HepG2 (cell line): Measurements from ENCODE around the gene RBM45. TPM values are rescaled to one million over a fixed set of nuclear protein-coding genes. Genes with fewer than 3 reads are reported as not detected.

Experiments
- ARNT ChIP-seq: fragments of 450-650 bp; IDR thresholded peaks from 2 replicates; pipeline ENCODE4 v1.6.1; 2017
- CHD4 ChIP-seq: fragments of 200-600 bp; sonication (generic); IDR thresholded peaks from 2 replicates; pipeline ENCODE4 v1.7.0; 2017; ENCODE audit warnings: mild to moderate bottlenecking, low read length, borderline replicate concordance
- DBP ChIP-seq: sonication (generic); formaldehyde crosslinking; IDR thresholded peaks from 2 replicates; pipeline ENCODE4 v1.4.0; 2020; ENCODE audit warnings: missing genetic modification reagents; ENCODE audit errors: not compliant biosample characterization
- FOSL1 ChIP-seq: sonication (generic); formaldehyde crosslinking; IDR thresholded peaks from 2 replicates; pipeline ENCODE4 v1.9.0; 2021; ENCODE audit warnings: missing genetic modification reagents, borderline replicate concordance
- HOXA7 ChIP-seq: sonication (generic); formaldehyde crosslinking; IDR thresholded peaks from 2 replicates; pipeline ENCODE4 v1.8.1; 2022; ENCODE audit warnings: mild to moderate bottlenecking, missing genetic modification reagents, moderate library complexity
- PLRG1 ChIP-seq: fragments of 450-650 bp; conservative IDR thresholded peaks from 2 replicates; pipeline ENCODE4 v1.6.1; 2016
- POGZ ChIP-seq: sonication (generic); formaldehyde crosslinking; IDR thresholded peaks from 2 replicates; pipeline ENCODE4 v1.4.0; 2020; ENCODE audit warnings: mild to moderate bottlenecking, missing genetic modification reagents
- RERE ChIP-seq: IDR thresholded peaks from 2 replicates; pipeline ENCODE4 v1.6.1; 2016; ENCODE audit warnings: low read depth, missing genetic modification reagents, missing compliant biosample characterization
- SMARCC2 ChIP-seq: fragments of 450-650 bp; IDR thresholded peaks from 2 replicates; pipeline ENCODE4 v1.6.1; 2017; ENCODE audit warnings: antibody characterized with exemption, mild to moderate bottlenecking
- SNRNP70 ChIP-seq: fragments of 200-400 bp; formaldehyde crosslinking; IDR thresholded peaks from 2 replicates; pipeline ENCODE4 v1.6.1; 2017; ENCODE audit warnings: mild to moderate bottlenecking, low read depth, low read length, moderate library complexity
- SRSF4 ChIP-seq: fragments of 200-400 bp; formaldehyde crosslinking; IDR thresholded peaks from one replicate; pipeline ENCODE4 v1.6.1; 2018; ENCODE audit warnings: mild to moderate bottlenecking, low read depth, low read length, moderate library complexity; ENCODE audit not compliant: poor library complexity, severe bottlenecking
- ZNF10 ChIP-seq: sonication (generic); formaldehyde crosslinking; IDR thresholded peaks from 2 replicates; pipeline ENCODE4 v1.4.0; 2020; ENCODE audit warnings: mild to moderate bottlenecking, low read depth, missing genetic modification reagents, borderline replicate concordance
- ZNF143 ChIP-seq: sonication (generic); formaldehyde crosslinking; IDR thresholded peaks from 2 replicates; pipeline ENCODE4 v1.4.0; 2020; ENCODE audit warnings: missing genetic modification reagents
- ZNF256 ChIP-seq: sonication (generic); formaldehyde crosslinking; conservative IDR thresholded peaks from 2 replicates; pipeline ENCODE4 v1.4.0; 2020; ENCODE audit warnings: missing genetic modification reagents
- ZNF331 ChIP-seq: sonication (generic); formaldehyde crosslinking; IDR thresholded peaks from 2 replicates; pipeline ENCODE4 v1.4.0; 2020; ENCODE audit warnings: missing genetic modification reagents
- ZNF703 ChIP-seq: sonication (generic); formaldehyde crosslinking; IDR thresholded peaks from 2 replicates; pipeline ENCODE4 v1.5.1; 2020; ENCODE audit warnings: missing genetic modification reagents, mild to moderate bottlenecking, moderate library complexity, borderline replicate concordance
- ZNF75D ChIP-seq: sonication (generic); formaldehyde crosslinking; IDR thresholded peaks from 2 replicates; pipeline ENCODE4 v1.8.1; 2023; ENCODE audit warnings: missing genetic modification reagents, mild to moderate bottlenecking, borderline replicate concordance
- ZSCAN22 ChIP-seq: sonication (generic); formaldehyde crosslinking; IDR thresholded peaks from 2 replicates; pipeline ENCODE4 v1.4.0; 2020; ENCODE audit warnings: mild to moderate bottlenecking, missing genetic modification reagents
- polyA plus RNA-seq, 8 experiments: library from polyadenylated mRNA; depleted of rRNA in 3 of 8; stranded (reverse) in 7 of 8; unstranded in 1 of 8; fragments of >200 nt; fragmentation: Illumina TruSeq in 4 of 8; extraction: Trizol in 4 of 8; gene quantifications; 2 replicates each; pipeline versions ENCODE4 v1.2.1 to v1.2.3, GENCODE V29; 2011 to 2016; ENCODE audit warnings: low read depth in 4 of 8, missing spikeins in 1 of 8, mixed read lengths in 1 of 8; ENCODE audit not compliant: insufficient read depth in 1 of 8
- total RNA-seq, 5 experiments: library from RNA; depleted of rRNA; stranded (reverse); fragments of >200 nt; fragmentation: Illumina TruSeq; extraction: Trizol; gene quantifications; 2 replicates each; pipeline ENCODE4 v1.2.3, GENCODE V29; 2016; ENCODE audit warnings: low read depth in 1 of 5
- TF ChIP-seq, protein P1 (sequence below): sonication (generic); formaldehyde crosslinking; IDR thresholded peaks from 2 replicates; pipeline ENCODE4 v1.4.0; 2020; ENCODE audit warnings: missing genetic modification reagents
- TF ChIP-seq, protein P2 (sequence below): sonication (generic); formaldehyde crosslinking; IDR thresholded peaks from 2 replicates; pipeline ENCODE4 v1.9.0; 2021; ENCODE audit warnings: missing genetic modification reagents, mild to moderate bottlenecking, borderline replicate concordance

The RBM45 gene
- total and polyA plus RNA-seq, 2 of the 13 experiments (the other 11 are each of a cell fraction or from before 2014, with no cell fraction given) = 5.7 to 25.2 TPM

DNA sequence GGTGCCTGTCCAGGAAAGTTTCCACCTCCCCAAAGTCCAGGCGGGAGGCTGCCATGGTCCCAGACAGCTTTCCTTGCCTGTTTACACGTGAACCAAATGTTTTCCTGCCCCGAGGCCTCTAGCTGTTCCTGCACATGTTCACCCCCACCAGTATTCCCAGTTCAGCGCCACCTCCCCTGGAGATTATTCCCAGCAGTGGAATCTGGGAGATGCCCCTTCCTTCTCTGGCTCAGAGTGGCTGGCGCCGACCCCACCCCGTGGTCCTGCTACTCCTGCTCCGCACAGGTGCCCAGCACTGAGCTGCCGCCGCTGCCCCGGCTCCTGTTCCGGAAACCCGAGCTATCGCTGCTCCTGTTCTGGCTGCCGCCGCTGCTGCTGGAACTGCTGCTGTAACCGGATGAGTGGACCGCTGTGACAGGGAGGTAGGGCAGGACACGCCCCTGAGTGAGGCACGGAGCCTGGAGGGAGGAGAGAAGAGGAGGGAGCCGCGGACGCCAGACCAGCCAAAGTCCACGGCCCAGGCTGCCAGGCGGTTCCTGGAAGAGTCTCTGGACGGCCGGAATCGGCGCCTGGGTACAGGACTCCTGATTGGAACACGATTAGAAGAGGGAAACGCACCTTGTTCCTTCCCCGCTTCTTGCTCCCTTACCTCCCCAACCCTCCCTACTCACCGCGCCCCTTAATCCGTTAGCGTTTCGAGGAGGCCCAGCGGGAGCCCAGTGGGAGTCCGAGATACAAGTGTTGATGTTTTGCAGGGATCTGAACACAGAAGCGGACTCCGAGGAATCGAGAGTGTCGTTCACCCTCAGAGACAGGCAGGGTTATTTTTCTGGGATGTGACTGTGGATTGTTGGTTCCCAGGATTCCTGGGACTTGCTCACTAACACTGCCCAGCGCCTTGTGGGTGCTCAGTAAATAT lies 39.6 kb upstream of the RBM45 start, which contains the start of gene PDE11A (continued):
- TF ChIP-seq, protein P1, sequence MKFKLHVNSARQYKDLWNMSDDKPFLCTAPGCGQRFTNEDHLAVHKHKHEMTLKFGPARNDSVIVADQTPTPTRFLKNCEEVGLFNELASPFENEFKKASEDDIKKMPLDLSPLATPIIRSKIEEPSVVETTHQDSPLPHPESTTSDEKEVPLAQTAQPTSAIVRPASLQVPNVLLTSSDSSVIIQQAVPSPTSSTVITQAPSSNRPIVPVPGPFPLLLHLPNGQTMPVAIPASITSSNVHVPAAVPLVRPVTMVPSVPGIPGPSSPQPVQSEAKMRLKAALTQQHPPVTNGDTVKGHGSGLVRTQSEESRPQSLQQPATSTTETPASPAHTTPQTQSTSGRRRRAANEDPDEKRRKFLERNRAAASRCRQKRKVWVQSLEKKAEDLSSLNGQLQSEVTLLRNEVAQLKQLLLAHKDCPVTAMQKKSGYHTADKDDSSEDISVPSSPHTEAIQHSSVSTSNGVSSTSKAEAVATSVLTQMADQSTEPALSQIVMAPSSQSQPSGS (CRISPR knock-in tag) = no peak
- TF ChIP-seq ARNT (no peak), SMARCC2 (no peak), ZNF10 (CRISPR knock-in tag) (no peak), ZNF256 (CRISPR knock-in tag) (0 out of 2 replicates have a peak, but pooled peaks have one; percentile 22), ZNF331 (CRISPR knock-in tag) (peak; percentile 94), HOXA7 (CRISPR knock-in tag) (no peak), CHD4 (no peak), ZSCAN22 (CRISPR knock-in tag) (no peak), SNRNP70 (no peak), FOSL1 (CRISPR knock-in tag) (no peak), SRSF4 (no peak), DBP (CRISPR knock-in tag) (peak; percentile 47), RERE (no peak; the same call in 1 of the 2 replicates), ZNF703 (CRISPR knock-in tag) (peak; percentile 44; the same call in 1 of the 2 replicates), POGZ (CRISPR knock-in tag) (peak; percentile 71; the same call in 1 of the 2 replicates), ZNF75D (CRISPR knock-in tag) (no peak), PLRG1 (no peak), ZNF143 (CRISPR knock-in tag) (peak; percentile 27; the same call in 1 of the 2 replicates)
- TF ChIP-seq, protein P2, sequence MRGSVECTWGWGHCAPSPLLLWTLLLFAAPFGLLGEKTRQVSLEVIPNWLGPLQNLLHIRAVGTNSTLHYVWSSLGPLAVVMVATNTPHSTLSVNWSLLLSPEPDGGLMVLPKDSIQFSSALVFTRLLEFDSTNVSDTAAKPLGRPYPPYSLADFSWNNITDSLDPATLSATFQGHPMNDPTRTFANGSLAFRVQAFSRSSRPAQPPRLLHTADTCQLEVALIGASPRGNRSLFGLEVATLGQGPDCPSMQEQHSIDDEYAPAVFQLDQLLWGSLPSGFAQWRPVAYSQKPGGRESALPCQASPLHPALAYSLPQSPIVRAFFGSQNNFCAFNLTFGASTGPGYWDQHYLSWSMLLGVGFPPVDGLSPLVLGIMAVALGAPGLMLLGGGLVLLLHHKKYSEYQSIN (CRISPR knock-in tag) = no peak
